ENCODE measurements around the gene KBTBD13.

GRCh38 chr15:65081758-65082157 lies 5.2 kb downstream of the KBTBD13 start:
- TF ChIP-seq CTCF (IDR thresholded peaks at IDR 0.05) (no peak), POLR2A (IDR thresholded peaks at IDR 0.05) (no peak)
